ENCODE results near the gene NRSN1.

NRSN1 gene

DNA sequence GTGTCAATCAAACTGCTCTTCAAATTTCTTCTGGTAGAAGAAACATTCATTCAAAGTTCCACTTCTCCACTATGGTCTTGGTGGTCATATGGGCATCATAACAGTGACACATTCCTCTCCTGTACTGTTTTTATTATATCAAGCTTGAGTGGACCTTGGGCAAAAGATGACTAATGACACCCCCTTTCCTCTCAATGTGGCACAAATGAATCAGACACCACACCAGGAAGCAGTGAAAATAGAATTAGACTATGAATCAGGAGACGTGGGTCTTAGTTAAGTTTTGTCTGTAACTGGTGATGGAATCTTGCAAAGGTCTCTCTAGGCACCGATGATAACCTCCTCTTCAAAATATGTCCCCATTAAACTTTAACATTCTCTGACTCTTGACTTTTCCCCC is 9.0 kb upstream of the NRSN1 start:
- H3K4ac ChIP-seq (ENCODE audit: low read length): no peak overlapping the region
- H2AK5ac ChIP-seq (ENCODE audit: low read depth, low read length): no peak overlapping the region

GRCh38 chr6:24122139-24122538 is 3.9 kb upstream of the NRSN1 start:
- Histone ChIP-seq H3K4me2 (ENCODE audit: insufficient read depth, low read length, poor library complexity, severe bottlenecking) (no peak overlapping the region), H2AFZ (ENCODE audit: low read length) (no peak overlapping the region)

More for the DNA sequence above, 9.0 kb upstream of the NRSN1 start:
- Histone ChIP-seq H2BK12ac (ENCODE audit: low read length) (no peak overlapping the region), H4K8ac (ENCODE audit: low read depth, low read length) (no peak overlapping the region), H3K23ac (ENCODE audit: low read depth, low read length, poor library complexity) (no peak overlapping the region), H3K27ac (replicated peaks; ENCODE audit: low read length) (no peak overlapping the region), H3K4me1 (ENCODE audit: control insufficient read depth in 2 of 2, insufficient read depth in 1 of 2, low read depth in 1 of 2, low read length in 2 of 2) (no peaks in the 10 kb centered on the region), H2BK15ac (ENCODE audit: low read length) (no peak overlapping the region), H3K14ac (ENCODE audit: low read length) (no peak overlapping the region), H2AFZ (ENCODE audit: low read length) (no peak overlapping the region), H3K4me3 (ENCODE audit: low read length in 2 of 2) (no peak overlapping the region), H2BK120ac (ENCODE audit: low read depth, low read length) (no peak overlapping the region), H4K91ac (ENCODE audit: low read depth, low read length, poor library complexity) (no peak overlapping the region), H3K9ac (ENCODE audit: low read depth, low read length, poor library complexity) (no peak overlapping the region), H3K27me3 (ENCODE audit: control insufficient read depth in 3 of 3, insufficient read depth in 3 of 3, low read depth in 1 of 3, low read length in 3 of 3) (peaks cover 0 to 3% (median 0%) of the 10 kb centered on the region in 3 experiments), H3K18ac (ENCODE audit: low read length) (no peak overlapping the region), H3K79me1 (ENCODE audit: low read depth, low read length) (no peaks in the 10 kb centered on the region), H3K4me2 (ENCODE audit: insufficient read depth, low read length, poor library complexity, severe bottlenecking) (no peak overlapping the region), H3K36me3 (replicated peaks in 1 of 2; ENCODE audit: control insufficient read depth in 2 of 2, insufficient read depth in 2 of 2, low read length in 2 of 2) (no peaks in the 10 kb centered on the region), H3K9me3 (replicated peaks in 1 of 2; ENCODE audit: control insufficient read depth in 2 of 2, insufficient read depth in 1 of 2, low read depth in 1 of 2, low read length in 2 of 2) (peaks cover 0 to 3% of the 10 kb centered on the region in 2 donors), H2BK5ac (ENCODE audit: low read length) (no peak overlapping the region)
- WGBS, 2 donors (ENCODE audit: extremely low coverage in 2 of 2, insufficient read length in 2 of 2, insufficient replicate concordance in 1 of 2): no CpG with 5 or more reads among the region's 2 CpGs
- no peak for DNase-seq (ENCODE audit: low spot score)

DNA sequence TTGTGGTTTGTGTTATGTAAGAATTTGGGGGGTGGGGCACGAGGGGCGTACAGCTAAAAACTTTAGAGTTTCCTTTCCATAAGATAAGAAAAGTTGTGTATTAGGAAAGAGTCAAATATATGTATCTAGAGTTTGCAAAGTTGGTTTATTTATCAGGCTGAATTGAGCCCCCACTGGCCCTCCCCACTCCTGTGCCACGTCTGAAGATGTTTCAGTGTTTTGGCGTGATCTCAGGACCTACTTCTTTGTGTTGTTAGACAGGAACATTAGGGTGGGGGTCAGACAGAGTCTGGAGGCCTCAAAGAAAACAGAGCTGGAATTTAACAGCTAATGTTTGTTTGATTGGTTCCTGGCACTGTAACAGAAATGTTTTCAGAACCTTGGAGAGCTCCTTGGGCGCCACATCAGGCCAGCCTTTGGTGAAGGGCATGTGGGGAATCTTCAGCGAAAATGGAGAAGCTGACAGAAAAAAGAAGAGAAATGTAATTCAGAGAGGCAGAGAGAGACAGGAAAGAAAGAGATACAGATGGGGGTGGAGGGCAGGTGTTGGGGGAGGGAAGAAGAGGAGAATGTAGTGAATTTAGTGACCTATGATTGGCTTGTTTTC is 674 bp downstream of the NRSN1 start:
- no peak overlapping the region for H3K23ac ChIP-seq (ENCODE audit: low read depth, low read length, poor library complexity)
- DNase-seq (ENCODE audit: low spot score): peak; percentile 90
- H3K27ac ChIP-seq (replicated peaks; ENCODE audit: low read length): no peak overlapping the region
- H4K91ac ChIP-seq (ENCODE audit: low read depth, low read length, poor library complexity): no peak overlapping the region
- H3K4ac ChIP-seq (ENCODE audit: low read length): no peak overlapping the region
- no peak overlapping the region for H3K18ac ChIP-seq (ENCODE audit: low read length)
- peak overlapping the region in 1 of 2 donors; percentile 46 for H3K4me3 ChIP-seq (ENCODE audit: low read length in 2 of 2)
- no CpG with 5 or more reads among the region's 6 CpGs for WGBS, 2 donors (ENCODE audit: extremely low coverage in 2 of 2, insufficient read length in 2 of 2, insufficient replicate concordance in 1 of 2)
- no peak overlapping the region for H3K9ac ChIP-seq (ENCODE audit: low read depth, low read length, poor library complexity)
- H3K4me2 ChIP-seq (ENCODE audit: insufficient read depth, low read length, poor library complexity, severe bottlenecking): no peak overlapping the region
- no peak overlapping the region for H2BK15ac ChIP-seq (ENCODE audit: low read length)
- H2BK5ac ChIP-seq (ENCODE audit: low read length): no peak overlapping the region
- H3K9me3 ChIP-seq (replicated peaks in 1 of 2; ENCODE audit: control insufficient read depth in 2 of 2, insufficient read depth in 1 of 2, low read depth in 1 of 2, low read length in 2 of 2): no peaks in the 10 kb centered on the region
- H2AFZ ChIP-seq (ENCODE audit: low read length): peak overlapping the region; percentile 79
- H3K27me3 ChIP-seq (ENCODE audit: control insufficient read depth in 3 of 3, insufficient read depth in 3 of 3, low read depth in 1 of 3, low read length in 3 of 3): peaks cover 0 to 7% (median 0%) of the 10 kb centered on the region in 3 experiments
- no peak overlapping the region for H4K8ac ChIP-seq (ENCODE audit: low read depth, low read length)
- H2BK120ac ChIP-seq (ENCODE audit: low read depth, low read length): no peak overlapping the region
- H3K36me3 ChIP-seq (replicated peaks in 1 of 2; ENCODE audit: control insufficient read depth in 2 of 2, insufficient read depth in 2 of 2, low read length in 2 of 2): no peaks in the 10 kb centered on the region
- H3K4me1 ChIP-seq (ENCODE audit: control insufficient read depth in 2 of 2, insufficient read depth in 1 of 2, low read depth in 1 of 2, low read length in 2 of 2): peaks cover 2 to 3% of the 10 kb centered on the region in 2 donors
- no peak overlapping the region for H2AK5ac ChIP-seq (ENCODE audit: low read depth, low read length)
- no peak overlapping the region for H3K14ac ChIP-seq (ENCODE audit: low read length)
- no peaks in the 10 kb centered on the region for H3K79me1 ChIP-seq (ENCODE audit: low read depth, low read length)
- no peak overlapping the region for H2BK12ac ChIP-seq (ENCODE audit: low read length)

More at GRCh38 chr6:24122139-24122538, 3.9 kb upstream of the NRSN1 start:
- Histone ChIP-seq H3K18ac (ENCODE audit: low read length) (no peak overlapping the region), H3K23ac (ENCODE audit: low read depth, low read length, poor library complexity) (no peak overlapping the region), H3K79me1 (ENCODE audit: low read depth, low read length) (no peaks in the 10 kb centered on the region), H3K14ac (ENCODE audit: low read length) (no peak overlapping the region), H3K9ac (ENCODE audit: low read depth, low read length, poor library complexity) (no peak overlapping the region), H3K4me3 (ENCODE audit: low read length in 2 of 2) (no peak overlapping the region), H4K8ac (ENCODE audit: low read depth, low read length) (no peak overlapping the region), H2BK120ac (ENCODE audit: low read depth, low read length) (no peak overlapping the region), H2BK15ac (ENCODE audit: low read length) (no peak overlapping the region), H3K36me3 (replicated peaks in 1 of 2; ENCODE audit: control insufficient read depth in 2 of 2, insufficient read depth in 2 of 2, low read length in 2 of 2) (no peaks in the 10 kb centered on the region), H3K27ac (replicated peaks; ENCODE audit: low read length) (no peak overlapping the region), H2BK5ac (ENCODE audit: low read length) (no peak overlapping the region), H2AK5ac (ENCODE audit: low read depth, low read length) (no peak overlapping the region), H3K27me3 (ENCODE audit: control insufficient read depth in 3 of 3, insufficient read depth in 3 of 3, low read depth in 1 of 3, low read length in 3 of 3) (peaks cover 0 to 7% (median 0%) of the 10 kb centered on the region in 3 experiments), H4K91ac (ENCODE audit: low read depth, low read length, poor library complexity) (no peak overlapping the region), H3K4me1 (ENCODE audit: control insufficient read depth in 2 of 2, insufficient read depth in 1 of 2, low read depth in 1 of 2, low read length in 2 of 2) (peaks cover 2 to 3% of the 10 kb centered on the region in 2 donors), H2BK12ac (ENCODE audit: low read length) (no peak overlapping the region), H3K4ac (ENCODE audit: low read length) (no peak overlapping the region), H3K9me3 (replicated peaks in 1 of 2; ENCODE audit: control insufficient read depth in 2 of 2, insufficient read depth in 1 of 2, low read depth in 1 of 2, low read length in 2 of 2) (peaks cover 0 to 2% of the 10 kb centered on the region in 2 donors)
- no peak for DNase-seq (ENCODE audit: low spot score)
- no CpG with 5 or more reads among the region's 7 CpGs for WGBS, 2 donors (ENCODE audit: extremely low coverage in 2 of 2, insufficient read length in 2 of 2, insufficient replicate concordance in 1 of 2)

DNA sequence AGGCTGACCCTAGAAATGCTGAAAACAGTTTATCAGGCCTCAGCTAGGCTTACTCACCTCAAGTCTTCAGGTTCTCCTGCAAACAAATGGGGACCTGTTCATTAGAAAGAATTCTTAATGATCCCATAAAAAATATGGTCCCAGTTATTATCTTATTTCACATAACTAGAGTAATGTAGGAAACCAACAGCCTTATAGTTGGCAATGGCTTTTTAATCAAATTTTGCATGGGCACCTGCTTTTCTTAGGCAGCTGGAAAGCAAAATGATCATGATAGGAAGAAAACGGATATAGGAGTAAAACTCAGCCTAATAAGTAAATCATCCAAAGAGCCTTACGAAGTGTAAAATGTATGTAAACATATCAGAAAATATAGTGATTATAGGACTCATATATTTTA is 1.3 kb downstream of the NRSN1 start:
- H3K27ac ChIP-seq (replicated peaks; ENCODE audit: low read length): no peak overlapping the region
- no peaks in the 10 kb centered on the region for H3K36me3 ChIP-seq (replicated peaks in 1 of 2; ENCODE audit: control insufficient read depth in 2 of 2, insufficient read depth in 2 of 2, low read length in 2 of 2)
- no peak overlapping the region for H2BK15ac ChIP-seq (ENCODE audit: low read length)
- no peaks in the 10 kb centered on the region for H3K9me3 ChIP-seq (replicated peaks in 1 of 2; ENCODE audit: control insufficient read depth in 2 of 2, insufficient read depth in 1 of 2, low read depth in 1 of 2, low read length in 2 of 2)
- no peak overlapping the region for H3K18ac ChIP-seq (ENCODE audit: low read length)
- H2BK5ac ChIP-seq (ENCODE audit: low read length): no peak overlapping the region
- H3K4ac ChIP-seq (ENCODE audit: low read length): no peak overlapping the region
- H3K4me1 ChIP-seq (ENCODE audit: control insufficient read depth in 2 of 2, insufficient read depth in 1 of 2, low read depth in 1 of 2, low read length in 2 of 2): peaks cover 2 to 3% of the 10 kb centered on the region in 2 donors
- H4K91ac ChIP-seq (ENCODE audit: low read depth, low read length, poor library complexity): no peak overlapping the region
- no peak overlapping the region for H3K4me3 ChIP-seq (ENCODE audit: low read length in 2 of 2)
- no peak overlapping the region for H2AK5ac ChIP-seq (ENCODE audit: low read depth, low read length)
- no peak overlapping the region for H3K4me2 ChIP-seq (ENCODE audit: insufficient read depth, low read length, poor library complexity, severe bottlenecking)
- H3K9ac ChIP-seq (ENCODE audit: low read depth, low read length, poor library complexity): no peak overlapping the region
- no peak for DNase-seq (ENCODE audit: low spot score)
- no peak overlapping the region for H2AFZ ChIP-seq (ENCODE audit: low read length)
- WGBS, 2 donors (ENCODE audit: extremely low coverage in 2 of 2, insufficient read length in 2 of 2, insufficient replicate concordance in 1 of 2): no CpG with 5 or more reads among the region's 2 CpGs
- H4K8ac ChIP-seq (ENCODE audit: low read depth, low read length): no peak overlapping the region
- H3K79me1 ChIP-seq (ENCODE audit: low read depth, low read length): no peaks in the 10 kb centered on the region
- no peak overlapping the region for H3K14ac ChIP-seq (ENCODE audit: low read length)
- no peak overlapping the region for H2BK120ac ChIP-seq (ENCODE audit: low read depth, low read length)
- H2BK12ac ChIP-seq (ENCODE audit: low read length): no peak overlapping the region
- peaks cover 0 to 7% (median 0%) of the 10 kb centered on the region in 3 experiments for H3K27me3 ChIP-seq (ENCODE audit: control insufficient read depth in 3 of 3, insufficient read depth in 3 of 3, low read depth in 1 of 3, low read length in 3 of 3)
- H3K23ac ChIP-seq (ENCODE audit: low read depth, low read length, poor library complexity): no peak overlapping the region

All from neuronal stem cell (in vitro differentiated cells).